Measurements from ENCODE around the gene DPYD. TPM values are rescaled to one million over a fixed set of nuclear protein-coding genes. Genes with fewer than 3 reads are reported as not detected.

The DPYD gene
- total and polyA plus RNA-seq, 9 donors = 17.2 to 45.9 (median 38.7) TPM

DNA sequence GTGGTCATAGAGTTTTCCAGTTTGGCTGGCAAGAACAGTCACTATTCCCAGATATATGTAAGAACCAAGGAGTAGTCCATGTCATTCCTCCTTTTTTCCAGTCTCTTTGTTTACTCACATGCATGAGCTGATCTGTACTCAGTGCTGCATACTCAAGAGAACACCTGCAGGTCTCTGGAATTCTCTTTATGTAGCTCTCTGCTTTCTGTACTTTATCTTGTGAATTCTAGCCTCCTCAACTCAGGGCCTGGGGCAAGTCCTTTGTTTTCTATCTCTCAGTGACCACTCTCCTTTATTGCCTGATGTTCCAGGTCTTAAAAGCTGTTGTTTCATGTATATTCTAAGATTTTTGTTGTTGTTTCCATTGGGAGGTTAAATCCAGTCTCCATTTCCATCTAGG, 478.9 kb downstream of the DPYD start:
- no peak for TF ChIP-seq EP300 (IDR thresholded peaks at IDR 0.05)
- no peak for TF ChIP-seq CTCF (IDR thresholded peaks at IDR 0.05)
- TF ChIP-seq POLR2A (IDR thresholded peaks at IDR 0.05) = no peak

DNA sequence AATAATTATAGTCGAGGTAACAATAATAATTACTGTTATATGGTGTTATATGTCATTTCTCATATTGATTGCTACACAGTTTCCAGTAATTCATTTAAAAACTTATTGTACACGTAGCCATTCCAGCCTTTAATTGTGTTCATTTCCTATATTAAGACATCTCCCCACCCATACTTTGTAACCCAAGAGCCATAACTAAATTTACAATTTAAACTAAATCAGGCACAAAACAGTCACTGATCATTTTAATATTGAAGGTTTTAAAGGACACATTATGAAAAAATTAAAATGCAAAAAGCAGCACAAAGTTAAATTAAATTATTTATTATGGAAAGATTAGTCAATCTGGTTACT, 487.0 kb downstream of the DPYD start:
- intact Hi-C loops (cut with DNase I) = no loop called here
- no peaks in the 10 kb centered on the region for H3K9me3 ChIP-seq
- H3K27ac ChIP-seq = no peak overlapping the region
- H3K4me1 ChIP-seq (ENCODE audit: insufficient read depth) = no peaks in the 10 kb centered on the region
- no peak overlapping the region for H3K4me3 ChIP-seq
- 37 to 47% (median 44%) methylated on average over 2 of the region's 2 CpGs for WGBS, 3 donors
- H3K36me3 ChIP-seq = no peaks in the 10 kb centered on the region
- no peak for DNase-seq
- TF ChIP-seq CTCF (IDR thresholded peaks at IDR 0.05) = no peak
- TF ChIP-seq POLR2A (IDR thresholded peaks at IDR 0.05) = no peak
- no peak for TF ChIP-seq EP300 (IDR thresholded peaks at IDR 0.05)
- H3K27me3 ChIP-seq = no peaks in the 10 kb centered on the region

More for the DNA sequence above, 478.9 kb downstream of the DPYD start:
- no peaks in the 10 kb centered on the region for H3K4me1 ChIP-seq (ENCODE audit: insufficient read depth)
- no peak overlapping the region for H3K4me3 ChIP-seq
- H3K27me3 ChIP-seq = no peaks in the 10 kb centered on the region
- intact Hi-C loops (cut with DNase I) = no loop called here
- H3K9me3 ChIP-seq = no peaks in the 10 kb centered on the region
- H3K27ac ChIP-seq = no peak overlapping the region
- no peaks in the 10 kb centered on the region for H3K36me3 ChIP-seq
- DNase-seq = no peak

GRCh38 chr1:97433094-97433823, 487.6 kb downstream of the DPYD start:
- intact Hi-C loops (cut with DNase I) = no loop called here
- no peak overlapping the region for H3K27ac ChIP-seq

DNA sequence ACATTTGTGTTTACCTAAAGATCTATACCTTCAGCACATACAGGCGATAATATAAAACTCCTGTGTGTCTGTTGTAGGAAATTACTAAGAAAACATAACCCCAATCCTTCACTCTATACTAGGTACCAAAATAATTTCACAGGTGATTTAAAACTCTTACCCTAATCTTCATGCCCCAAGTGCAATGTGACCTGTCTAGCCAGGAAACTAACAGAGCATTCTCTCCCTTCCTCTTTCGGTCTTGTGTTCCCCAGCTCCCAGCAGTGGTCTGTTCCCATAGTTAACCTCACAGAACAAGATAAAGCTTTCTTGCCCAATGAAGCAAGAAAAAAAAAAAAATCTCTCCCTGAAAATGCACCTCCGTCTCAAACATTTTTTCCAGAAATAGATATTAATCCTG, 493.5 kb downstream of the DPYD start:
- Histone ChIP-seq H3K27me3 (no peaks in the 10 kb centered on the region), H3K4me1 (ENCODE audit: insufficient read depth) (no peaks in the 10 kb centered on the region), H3K27ac (no peak overlapping the region), H3K9me3 (no peaks in the 10 kb centered on the region), H3K4me3 (no peak overlapping the region), H3K36me3 (no peaks in the 10 kb centered on the region)
- whole genome bisulfite sequencing, 3 donors = 93 to 97% (median 96%) methylated on average over 3 of the region's 3 CpGs
- TF ChIP-seq EP300 (IDR thresholded peaks at IDR 0.05) = no peak
- TF ChIP-seq CTCF (IDR thresholded peaks at IDR 0.05) = no peak
- intact Hi-C loops (cut with DNase I) = no loop called here
- no peak for DNase-seq

More at GRCh38 chr1:97433094-97433823, 487.6 kb downstream of the DPYD start:
- TF ChIP-seq CTCF (IDR thresholded peaks at IDR 0.05) (no peak), EP300 (IDR thresholded peaks at IDR 0.05) (no peak), POLR2A (IDR thresholded peaks at IDR 0.05) (no peak)
- WGBS, 3 donors = 87 to 89% (median 88%) methylated on average over 2 of the region's 2 CpGs
- DNase-seq = no peak
- H3K4me1 ChIP-seq (ENCODE audit: insufficient read depth) = no peaks in the 10 kb centered on the region
- H3K27me3 ChIP-seq = no peaks in the 10 kb centered on the region
- H3K4me3 ChIP-seq = no peak overlapping the region
- H3K36me3 ChIP-seq = no peaks in the 10 kb centered on the region
- no peaks in the 10 kb centered on the region for H3K9me3 ChIP-seq

Measured in ovary (tissue), 9 donors.